Erythroblast (primary cell): ENCODE measurements around the gene TMEM120B.
A peak's percentile ranks its signal among the peaks of the same experiment; 100 is the strongest.

Experiments used
- DNase-seq, 2 experiments: peaks; one replicate each; lab custom pipeline; 2025; lab: John Stamatoyannopoulos, UW
- GATA1 ChIP-seq: IDR thresholded peaks from 2 replicates; pipeline ENCODE4 v1.6.1; 2011; ENCODE audit warnings: low read depth, mild to moderate bottlenecking, control low read depth, low read length, moderate library complexity
- POLR2A ChIP-seq: IDR thresholded peaks from 2 replicates; pipeline ENCODE4 v1.6.1; 2011; ENCODE audit warnings: mild to moderate bottlenecking, low read length

The TMEM120B gene

GRCh38 chr12:121792607-121793439, 80.3 kb downstream of the TMEM120B start:
- TF ChIP-seq GATA1 (no peak), POLR2A (no peak)
- DNase-seq, result peak; percentile 53 to 54

GRCh38 chr12:121793440-121793837, 80.9 kb downstream of the TMEM120B start, which contains the start of gene RHOF:
TSS of gene RHOF (minus strand) at chr12:121793688. CDS start at chr12:121793633, 55 bp downstream.
- DNase-seq, result peak; percentile 75 to 77
- TF ChIP-seq GATA1 (no peak), POLR2A (no peak)

GRCh38 chr12:121793838-121794533, 81.4 kb downstream of the TMEM120B start:
- TF ChIP-seq POLR2A (no peak), GATA1 (no peak)
- peak; percentile 96 to 98 for DNase-seq

- peak; percentile 52 for TF ChIP-seq POLR2A
- no peak for TF ChIP-seq GATA1
- DNase-seq, result no peak
Measured at GRCh38 chr12:121794534-121795033, 82.0 kb downstream of the TMEM120B start.

- no peak for TF ChIP-seq GATA1
- TF ChIP-seq POLR2A, result peak; percentile 37
- peak; percentile 87 to 94 for DNase-seq
Measured at GRCh38 chr12:121795034-121795968, 82.7 kb downstream of the TMEM120B start.

- peak; percentile 80 to 82 for DNase-seq
- TF ChIP-seq POLR2A (no peak), GATA1 (no peak)
Measured at GRCh38 chr12:121796855-121797751, 84.6 kb downstream of the TMEM120B start.

GRCh38 chr12:121797937-121798786, 85.6 kb downstream of the TMEM120B start:
- peak; percentile 54 to 56 for DNase-seq

GRCh38 chr12:121798787-121799155, 86.2 kb downstream of the TMEM120B start:
- TF ChIP-seq POLR2A (no peak), GATA1 (no peak)
- no peak for DNase-seq

More at GRCh38 chr12:121797937-121798786, 85.6 kb downstream of the TMEM120B start:
- peak; percentile 26 for TF ChIP-seq POLR2A
- no peak for TF ChIP-seq GATA1

GRCh38 chr12:121799156-121799841, 86.7 kb downstream of the TMEM120B start:
- TF ChIP-seq GATA1 (no peak), POLR2A (no peak)
- DNase-seq, result peak; percentile 89 to 90

GRCh38 chr12:121799842-121800693, 87.5 kb downstream of the TMEM120B start:
- DNase-seq, result peak; percentile 88 to 95
- no peak for TF ChIP-seq GATA1
- TF ChIP-seq POLR2A, result peak; percentile 63
